GM12878 (cell line): ENCODE results near the gene FBXO27. TPM values are rescaled to one million over a fixed set of nuclear protein-coding genes. Genes with fewer than 3 reads are reported as not detected.

Experiments
- ATAC-seq: fragments of 200-7000 bp; cut with Tn5 transposase; 3 replicates; pipeline ENCODE4 v1.9.1; 2020; ENCODE audit warnings: mild to moderate bottlenecking, moderate library complexity
- BruUV-seq: library from RNA; stranded (reverse); fragments of 400-500 nt; replicated peaks from 2 replicates; lab custom pipeline; 2021; lab: Mats Ljungman, UMichigan
- CTCF ChIA-PET: fragments of 300-600 bp; sonication (Branson Sonifier 250); formaldehyde crosslinking; extraction: SDS; loops from one replicate; lab custom pipeline; 2021; ENCODE audit warnings: inconsistent platforms; lab: Yijun Ruan, JAX
- POLR2A ChIA-PET: fragments of 350-600 bp; formaldehyde crosslinking; extraction: SDS; loops from one replicate; lab custom pipeline; 2021; ENCODE audit warnings: inconsistent platforms; lab: Charles Lee
- RAD21 ChIA-PET: fragments of 300-600 bp; sonication (Branson Sonifier 250); formaldehyde crosslinking; loops from one replicate; lab custom pipeline; 2023; ENCODE audit warnings: antibody characterized with exemption; ENCODE audit not compliant: unreplicated experiment; lab: Charles Lee
- SMC1A ChIA-PET: fragments of 300-600 bp; sonication (Branson Sonifier 250); formaldehyde crosslinking; loops from one replicate; lab custom pipeline; 2023; ENCODE audit not compliant: unreplicated experiment, uncharacterized antibody; lab: Charles Lee
- DNase-seq: peaks from one replicate; pipeline ENCODE4 v3.0.0-alpha.2; 2011; ENCODE audit warnings: low read depth, low spot score
- FAIRE-seq: peaks from 3 replicates; lab custom pipeline; 2011; peaks lifted over from hg19 to GRCh38; lab: Jason Lieb, UNC
- H2AFZ ChIP-seq: 2 replicates; pipeline ENCODE4 v1.6.0; 2011; ENCODE audit warnings: low read depth, low read length, control low read depth; ENCODE audit not compliant: control insufficient read depth
- H3K27ac ChIP-seq: 2 replicates; pipeline ENCODE4 v1.5.1; 2011; ENCODE audit warnings: control low read depth; ENCODE audit not compliant: control insufficient read depth, insufficient read depth
- H3K27me3 ChIP-seq, 2 experiments: replicated peaks in 1 of 2; 2 replicates each; pipeline versions ENCODE4 v1.6.0 to v1.6.1; 2011; ENCODE audit warnings: low read length in 1 of 2; ENCODE audit not compliant: control insufficient read depth in 2 of 2, insufficient read depth in 2 of 2
- H3K36me3 ChIP-seq, 2 experiments: 2 replicates each; pipeline ENCODE4 v1.5.1; 2011; ENCODE audit warnings: low read length in 1 of 2; ENCODE audit not compliant: control insufficient read depth in 2 of 2, insufficient read depth in 2 of 2
- H3K4me1 ChIP-seq: 2 replicates; pipeline ENCODE4 v1.6.1; 2011; ENCODE audit warnings: mild to moderate bottlenecking, low read length, moderate library complexity, mixed read lengths; ENCODE audit not compliant: control insufficient read depth, insufficient read depth
- H3K4me2 ChIP-seq: 2 replicates; pipeline ENCODE4 v1.6.0; 2011; ENCODE audit warnings: control low read depth; ENCODE audit not compliant: control insufficient read depth, insufficient read depth
- H3K4me3 ChIP-seq: fragments of 200-600 bp; sonication (generic); 2 replicates; pipeline ENCODE4 v1.5.1; 2016
- H3K79me2 ChIP-seq: 2 replicates; pipeline ENCODE4 v1.6.0; 2011; ENCODE audit warnings: low read length; ENCODE audit not compliant: control insufficient read depth, insufficient read depth
- H3K9ac ChIP-seq: 2 replicates; pipeline ENCODE4 v1.8.0; 2011; ENCODE audit warnings: low read length, control low read depth, mixed read lengths; ENCODE audit not compliant: control insufficient read depth, insufficient read depth
- H3K9me3 ChIP-seq: replicated peaks from 3 replicates; pipeline ENCODE4 v1.5.1; 2011; ENCODE audit warnings: mild to moderate bottlenecking, low read length; ENCODE audit not compliant: control insufficient read depth, insufficient read depth
- H4K20me1 ChIP-seq: 2 replicates; pipeline ENCODE4 v1.6.0; 2011; ENCODE audit not compliant: control insufficient read depth, insufficient read depth
- ASH2L ChIP-seq: fragments of 300-600, 200-600 bp; sonication (generic); IDR thresholded peaks from 2 replicates; pipeline ENCODE4 v1.6.1; 2017; ENCODE audit warnings: low read depth, mild to moderate bottlenecking, borderline replicate concordance
- BMI1 ChIP-seq: fragments of 450-650 bp; IDR thresholded peaks from 2 replicates; pipeline ENCODE4 v1.6.1; 2016; ENCODE audit warnings: mild to moderate bottlenecking, moderate library complexity, borderline replicate concordance
- CEBPB ChIP-seq, 2 experiments: fragments of 150-350 bp in 1 of 2; IDR thresholded peaks; 2 replicates each; pipeline ENCODE4 v1.6.1; 2012 to 2014; ENCODE audit warnings: low read depth in 2 of 2, low read length in 2 of 2, borderline replicate concordance in 1 of 2, inconsistent platforms in 1 of 2
- CHD2 ChIP-seq: IDR thresholded peaks from 2 replicates; pipeline ENCODE4 v1.6.1; 2011; ENCODE audit warnings: low read depth, low read length, improper control_type of control experiment, borderline replicate concordance
- CHD4 ChIP-seq: fragments of 200-600 bp; sonication (generic); IDR thresholded peaks from 2 replicates; pipeline ENCODE4 v1.6.1; 2016; ENCODE audit warnings: mild to moderate bottlenecking
- DPF2 ChIP-seq: fragments of 450-650 bp; IDR thresholded peaks from 2 replicates; pipeline ENCODE4 v1.6.1; 2017; ENCODE audit warnings: mild to moderate bottlenecking
- EGR1 ChIP-seq, 2 experiments: IDR thresholded peaks; 1 replicate in 1 of 2; 2 replicates in 1 of 2; pipeline ENCODE4 v1.6.1; 2011 to 2012; ENCODE audit warnings: low read depth in 2 of 2, low read length in 2 of 2, borderline replicate concordance in 1 of 2, mild to moderate bottlenecking in 1 of 2, moderate library complexity in 1 of 2
- HDGF ChIP-seq: fragments of 450-650 bp; IDR thresholded peaks from 2 replicates; pipeline ENCODE4 v1.6.1; 2016; ENCODE audit warnings: antibody characterized with exemption
- MLLT1 ChIP-seq: fragments of 450-650 bp; IDR thresholded peaks from 2 replicates; pipeline ENCODE4 v1.6.1; 2016; ENCODE audit warnings: mild to moderate bottlenecking
- NFYB ChIP-seq: IDR thresholded peaks from 2 replicates; pipeline ENCODE4 v1.6.1; 2011; ENCODE audit warnings: low read depth, mild to moderate bottlenecking, low read length, improper control_type of control experiment, moderate library complexity; ENCODE audit not compliant: insufficient read depth
- POLR2A ChIP-seq: IDR thresholded peaks from 2 replicates; pipeline ENCODE4 v1.6.1; 2011; ENCODE audit warnings: low read depth, mild to moderate bottlenecking, low read length
- PRDM15 ChIP-seq: fragments of 450-650 bp; formaldehyde crosslinking; IDR thresholded peaks from 2 replicates; pipeline ENCODE4 v1.4.0; 2020; ENCODE audit warnings: mild to moderate bottlenecking, moderate library complexity
- SMAD1 ChIP-seq: fragments of 450-650 bp; IDR thresholded peaks from 2 replicates; pipeline ENCODE4 v1.6.1; 2018; ENCODE audit warnings: mild to moderate bottlenecking, low read depth; ENCODE audit not compliant: partially characterized antibody
- SMAD5 ChIP-seq: IDR thresholded peaks from 2 replicates; pipeline ENCODE4 v1.6.1; 2016; ENCODE audit warnings: antibody characterized with exemption, low read depth
- SRF ChIP-seq, 2 experiments: IDR thresholded peaks; 2 replicates each; pipeline ENCODE4 v1.6.1; 2011; ENCODE audit warnings: low read depth in 2 of 2, low read length in 2 of 2, mild to moderate bottlenecking in 1 of 2, moderate library complexity in 1 of 2
- TBL1XR1 ChIP-seq: IDR thresholded peaks from 2 replicates; pipeline ENCODE4 v1.6.1; 2012; ENCODE audit warnings: low read depth, low read length, improper control_type of control experiment
- ZZZ3 ChIP-seq: IDR thresholded peaks from 2 replicates; pipeline ENCODE4 v1.6.1; 2011; ENCODE audit warnings: low read depth; ENCODE audit not compliant: control insufficient read depth, insufficient read length
- WGBS: methylation state at CpG from one replicate; pipeline ENCODE4 v1.1.6; 2016; ENCODE audit warnings: low lambda C conversion rate; ENCODE audit not compliant: insufficient replicate concordance, insufficient coverage; ENCODE audit errors: missing lambda C conversion rate; 5-methylcytosine and 5-hydroxymethylcytosine counted together
- in situ Hi-C: fragments of 300-500 bp; cut with MboI; formaldehyde crosslinking; loops from 9 replicates; pipeline ENCODE4 v1.14.3; 2018; ENCODE audit warnings: mixed read lengths
- intact Hi-C: fragments of 100-400 bp; cut with micrococcal nuclease; formaldehyde crosslinking; loops from one replicate; pipeline ENCODE4 v1.14.2; 2022; ENCODE audit not compliant: unreplicated experiment
- polyA plus RNA-seq, 11 experiments: library from polyadenylated mRNA; depleted of rRNA in 4 of 11; unstranded in 6 of 11; stranded (reverse) in 5 of 11; fragments of >200 nt; fragmentation: Nextera tagmentation in 4 of 11; fragmentation: Illumina TruSeq in 1 of 11; extraction: Ambion mirVana in 4 of 11; extraction: Trizol in 1 of 11; gene quantifications; 1 replicate in 1 of 11; 2 replicates in 10 of 11; pipeline versions ENCODE4 v1.2.1 to v1.2.3, GENCODE V29; 2011 to 2016; ENCODE audit warnings: inconsistent platforms in 2 of 11, missing spikeins in 2 of 11, low read depth in 1 of 11
- total RNA-seq, 4 experiments: library from RNA; depleted of rRNA in 3 of 4; stranded (reverse); fragments of >200 nt in 3 of 4; fragmentation: Illumina TruSeq in 1 of 4; extraction: Trizol in 1 of 4; gene quantifications; 2 replicates each; pipeline versions ENCODE4 v1.2.1 to v1.2.3, GENCODE V29; 2013 to 2021

FBXO27 gene
- total and polyA plus RNA-seq, 10 of the 15 experiments (the other 5 are each of a cell fraction or from before 2014, with no cell fraction given), result 3.1 to 15.4 (median 7.1) TPM

GRCh38 chr19:39078436-39079200 is 46.3 kb upstream of the FBXO27 start:
- DNase-seq, result no peak
- WGBS, result 21% methylated on average over 7 of the region's 7 CpGs
- Histone ChIP-seq H3K9ac (no peak overlapping the region), H4K20me1 (no peaks in the 10 kb centered on the region), H3K9me3 (no peaks in the 10 kb centered on the region), H2AFZ (no peak overlapping the region), H3K27ac (no peak overlapping the region), H3K36me3 (no peaks in the 10 kb centered on the region), H3K4me2 (no peak overlapping the region), H3K4me1 (no peaks in the 10 kb centered on the region), H3K27me3 (peaks cover 0 to 1% of the 10 kb centered on the region in 2 experiments; a peak in 1 of 4 replicates), H3K4me3 (no peak overlapping the region), H3K79me2 (no peaks in the 10 kb centered on the region)
- ChIA-PET POLR2A (interaction anchor here (0.5 kb wide), 1 partner anchor 617 kb away, joined by 4 read pairs; no protein-coding TSS in a partner anchor), SMC1A (no interaction called here), CTCF (interaction anchor here (0.6 to 1.0 kb wide), 3 partner anchors 12 to 116 kb away, joined by 3 to 4 read pairs (median 3); no protein-coding TSS in a partner anchor), RAD21 (interaction anchor here (0.6 kb wide), 1 partner anchor 17 kb away, joined by 3 read pairs; no protein-coding TSS in a partner anchor)
- no TSS peak for BruUV-seq
- in situ Hi-C loops, result no loop called here
- TF ChIP-seq ZZZ3 (no peak), NFYB (no peak), POLR2A (no peak), CHD2 (no peak), SRF (IDR thresholded peaks at IDR 0.05; ENCODE audit: low read depth in 2 of 2, low read length in 2 of 2) (no peak), PRDM15 (CRISPR knock-in tag) (no peak), SMAD1 (no peak), SMAD5 (no peak), ASH2L (no peak), DPF2 (no peak), BMI1 (no peak), EGR1 (IDR thresholded peaks at IDR 0.05; ENCODE audit: borderline replicate concordance in 1 of 2, low read depth in 2 of 2, low read length in 2 of 2) (no peak), CHD4 (no peak), MLLT1 (no peak), CEBPB (IDR thresholded peaks at IDR 0.05; ENCODE audit: borderline replicate concordance in 1 of 2, low read depth in 2 of 2, low read length in 2 of 2) (no peak), TBL1XR1 (no peak), HDGF (no peak)
- intact Hi-C loops, result no loop called here
- FAIRE-seq, result no peak
- no peak for ATAC-seq
